ENCODE results near the gene CTNNBIP1.

Gene CTNNBIP1

GRCh38 chr1:9927259-9927658, 17.2 kb upstream of the CTNNBIP1 start:
- ATAC-seq = no peak
- no peak for TF ChIP-seq CREB5 (CRISPR knock-in tag; IDR thresholded peaks at IDR 0.05; ENCODE audit: low read depth)
- TF ChIP-seq ARNTL (CRISPR knock-in tag; IDR thresholded peaks at IDR 0.05; ENCODE audit: borderline replicate concordance, low read depth) = no peak
- no peak for TF ChIP-seq CSDC2 (CRISPR knock-in tag; IDR thresholded peaks at IDR 0.05)
- no peak for TF ChIP-seq ZFP3 (CRISPR knock-in tag; IDR thresholded peaks at IDR 0.05)

GRCh38 chr1:9922342-9922741, 12.3 kb upstream of the CTNNBIP1 start:
- TF ChIP-seq TSHZ2 (CRISPR knock-in tag; IDR thresholded peaks at IDR 0.05) (no peak), GLIS3 (CRISPR knock-in tag; IDR thresholded peaks at IDR 0.05) (no peak), ZC3H10 (CRISPR knock-in tag; IDR thresholded peaks at IDR 0.05) (no peak), PPARA (CRISPR knock-in tag; IDR thresholded peaks at IDR 0.05; ENCODE audit: borderline replicate concordance) (no peak), OSR1 (CRISPR knock-in tag; IDR thresholded peaks at IDR 0.05) (no peak), CREB5 (CRISPR knock-in tag; IDR thresholded peaks at IDR 0.05; ENCODE audit: low read depth) (no peak), SNAI2 (CRISPR knock-in tag; IDR thresholded peaks at IDR 0.05) (no peak), ESRRG (CRISPR knock-in tag; IDR thresholded peaks at IDR 0.05) (no peak), RARB (CRISPR knock-in tag; IDR thresholded peaks at IDR 0.05) (no peak), TOX (CRISPR knock-in tag; IDR thresholded peaks at IDR 0.05; ENCODE audit: borderline replicate concordance) (no peak)
- no peak for ATAC-seq

- TF ChIP-seq CSRNP3 (CRISPR knock-in tag; IDR thresholded peaks at IDR 0.05) (no peak), ISL1 (CRISPR knock-in tag; IDR thresholded peaks at IDR 0.05) (no peak), PATZ1 (CRISPR knock-in tag; IDR thresholded peaks at IDR 0.05; ENCODE audit: borderline replicate concordance) (no peak), ESRRG (CRISPR knock-in tag; IDR thresholded peaks at IDR 0.05) (no peak), RARB (CRISPR knock-in tag; IDR thresholded peaks at IDR 0.05) (no peak), ARNTL (CRISPR knock-in tag; IDR thresholded peaks at IDR 0.05; ENCODE audit: borderline replicate concordance, low read depth) (no peak), TOX (CRISPR knock-in tag; IDR thresholded peaks at IDR 0.05; ENCODE audit: borderline replicate concordance) (no peak), ZFP30 (CRISPR knock-in tag; IDR thresholded peaks at IDR 0.05) (no peak), GLIS3 (CRISPR knock-in tag; IDR thresholded peaks at IDR 0.05) (no peak), ZNF8 (CRISPR knock-in tag; IDR thresholded peaks at IDR 0.05) (no peak), TSHZ2 (CRISPR knock-in tag; IDR thresholded peaks at IDR 0.05) (no peak), OSR1 (CRISPR knock-in tag; IDR thresholded peaks at IDR 0.05) (no peak), BACH2 (CRISPR knock-in tag; IDR thresholded peaks at IDR 0.05; ENCODE audit: borderline replicate concordance) (no peak), CREB5 (CRISPR knock-in tag; IDR thresholded peaks at IDR 0.05; ENCODE audit: low read depth) (no peak), ZNF70 (CRISPR knock-in tag; IDR thresholded peaks at IDR 0.05) (no peak), CSDC2 (CRISPR knock-in tag; IDR thresholded peaks at IDR 0.05) (no peak), PPARA (CRISPR knock-in tag; IDR thresholded peaks at IDR 0.05; ENCODE audit: borderline replicate concordance) (no peak), TCF4 (CRISPR knock-in tag; IDR thresholded peaks at IDR 0.05; ENCODE audit: borderline replicate concordance) (no peak), ZNF565 (CRISPR knock-in tag; conservative IDR thresholded peaks at IDR 0.05; ENCODE audit: low read depth) (no peak), ZC3H10 (CRISPR knock-in tag; IDR thresholded peaks at IDR 0.05) (no peak)
- ATAC-seq = no peak
These were observed 10.5 kb upstream of the CTNNBIP1 start for GRCh38 chr1:9920606-9921005.
